Left hindlimb (tissue), 1 donor: Measurements from ENCODE around the gene KCNK13.
"Not testable (repeated sequence)": the region's sequence is repeated elsewhere in the genome, so short reads cannot be mapped to it uniquely, and the experiment has no call there.

Source experiments
- DNase-seq: peaks from one replicate; pipeline ENCODE4 v3.0.0-alpha.2; 2018

The KCNK13 gene

DNA sequence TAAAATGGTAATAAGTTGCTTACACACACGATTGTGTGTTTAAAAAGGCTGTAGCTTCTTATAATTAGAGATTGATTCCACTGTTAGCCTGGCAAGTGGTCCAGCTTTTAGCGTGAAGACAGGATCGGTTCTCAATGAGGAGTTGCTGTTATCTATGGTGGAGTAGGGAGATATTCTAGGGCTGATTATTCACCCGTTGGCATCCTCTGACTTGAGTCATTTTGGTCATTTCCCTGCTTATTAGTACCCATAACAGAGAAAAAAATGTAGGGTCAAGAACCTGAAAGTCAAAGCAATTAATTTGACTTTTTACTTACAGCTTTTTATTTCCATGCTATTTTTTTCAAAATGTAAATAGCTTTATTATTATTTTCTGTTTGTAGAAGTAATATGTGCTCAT lies 76.0 kb downstream of the KCNK13 start:
- DNase-seq: no peak

DNA sequence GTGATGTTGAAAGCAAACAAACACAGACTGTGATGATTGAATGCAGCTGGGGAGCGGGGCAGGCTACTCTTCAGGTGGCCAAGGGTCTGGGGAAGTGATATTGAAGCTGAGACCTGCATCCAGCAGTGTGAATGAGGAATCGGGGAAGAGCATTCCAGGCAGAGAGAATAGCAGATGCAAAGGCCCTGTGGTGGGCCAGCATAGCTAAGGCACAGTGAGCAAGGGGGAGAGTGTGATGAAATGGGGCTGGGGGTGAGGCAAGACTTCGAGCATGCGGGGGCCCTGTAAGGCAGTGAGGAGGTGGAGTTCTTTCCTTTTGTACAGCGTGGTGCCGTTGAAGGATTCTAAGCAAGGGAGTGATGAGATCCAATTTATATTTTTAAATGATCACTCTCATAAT lies 77.4 kb downstream of the KCNK13 start:
- DNase-seq: no peak

DNA sequence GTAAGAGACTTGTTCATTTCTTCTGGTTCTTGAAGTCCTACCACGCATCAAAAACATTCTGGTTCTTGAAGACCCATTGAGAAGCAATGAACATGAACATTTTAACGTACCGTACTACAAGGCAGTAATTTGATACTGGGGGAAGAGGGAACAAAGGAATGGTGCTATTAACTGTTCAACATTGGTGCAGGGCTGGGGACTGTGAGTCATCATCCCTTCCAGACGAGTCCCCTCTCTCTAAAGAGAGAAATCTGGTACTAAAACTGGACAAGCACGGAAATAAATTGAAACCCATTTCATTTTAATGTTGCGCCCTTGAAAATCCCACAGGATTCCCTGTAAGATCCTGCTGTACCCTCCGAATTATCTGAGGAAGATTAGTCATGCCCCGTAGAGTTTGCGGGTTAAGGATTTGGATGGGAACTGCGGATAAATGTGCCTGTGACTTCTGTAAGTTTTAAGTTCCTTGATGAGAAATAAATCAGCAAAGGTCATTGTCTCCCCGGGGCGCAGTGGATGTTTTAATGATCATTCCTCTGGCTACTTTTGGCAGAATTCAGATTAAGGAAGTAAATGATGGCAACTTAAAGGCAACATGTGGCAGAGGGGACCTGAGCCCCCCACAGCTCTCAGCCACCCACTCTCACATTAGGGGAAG lies 78.6 kb downstream of the KCNK13 start:
- DNase-seq: no peak

DNA sequence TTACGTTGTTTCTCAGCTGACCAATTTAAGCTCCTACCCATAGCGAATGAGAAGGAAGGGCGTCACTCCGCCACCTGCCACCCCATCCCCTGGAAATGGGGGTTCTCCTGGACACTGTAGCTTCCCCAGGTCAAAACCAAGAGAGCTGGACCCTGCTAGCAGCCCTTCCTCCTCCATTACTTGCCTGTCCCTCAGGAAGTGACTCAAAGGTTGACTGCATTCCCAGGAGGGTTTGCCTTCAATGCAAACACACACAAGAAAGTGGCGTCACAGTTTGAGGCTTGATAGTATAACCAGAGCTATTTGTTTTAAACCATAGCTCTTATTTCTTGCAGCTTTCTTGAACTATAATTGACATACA lies 79.1 kb downstream of the KCNK13 start:
- no peak for DNase-seq

DNA sequence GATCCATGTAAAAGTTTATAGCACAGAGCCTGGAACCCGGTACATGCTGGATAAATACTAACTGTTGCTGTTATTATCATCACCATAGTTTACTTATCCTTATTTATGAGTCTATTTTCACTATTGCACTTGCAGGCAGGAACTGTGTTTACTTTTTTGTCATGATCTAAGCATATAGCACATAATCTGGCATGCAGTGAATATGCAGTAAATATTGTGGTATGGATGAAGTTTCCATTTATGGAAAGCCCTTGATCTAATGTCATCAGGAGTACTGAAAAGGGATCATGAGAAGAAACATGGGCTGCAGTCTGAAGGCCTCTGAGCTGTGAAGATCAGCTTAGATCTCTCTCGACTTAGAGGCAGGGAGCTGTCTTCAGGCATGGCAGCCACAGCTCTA lies 91.6 kb downstream of the KCNK13 start:
- no peak for DNase-seq

DNA sequence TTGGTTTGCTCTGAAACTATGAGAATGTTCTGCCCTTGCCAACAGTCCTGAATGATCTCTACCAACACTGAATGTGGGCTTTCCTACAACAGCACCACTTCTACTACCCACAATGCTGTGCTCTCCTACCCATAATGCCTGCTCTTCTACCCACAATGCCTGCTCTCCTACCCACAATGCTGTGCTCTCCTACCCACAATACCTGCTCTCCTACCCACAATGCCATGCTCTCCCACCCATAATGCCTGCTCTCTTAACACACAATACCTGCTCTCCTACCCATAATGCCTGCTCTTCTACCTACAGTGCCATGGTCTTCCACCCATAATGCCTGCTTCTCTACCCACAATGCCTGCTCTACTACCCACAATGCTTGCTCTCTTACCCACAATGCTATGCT lies 92.3 kb downstream of the KCNK13 start:
- no peak for DNase-seq

DNA sequence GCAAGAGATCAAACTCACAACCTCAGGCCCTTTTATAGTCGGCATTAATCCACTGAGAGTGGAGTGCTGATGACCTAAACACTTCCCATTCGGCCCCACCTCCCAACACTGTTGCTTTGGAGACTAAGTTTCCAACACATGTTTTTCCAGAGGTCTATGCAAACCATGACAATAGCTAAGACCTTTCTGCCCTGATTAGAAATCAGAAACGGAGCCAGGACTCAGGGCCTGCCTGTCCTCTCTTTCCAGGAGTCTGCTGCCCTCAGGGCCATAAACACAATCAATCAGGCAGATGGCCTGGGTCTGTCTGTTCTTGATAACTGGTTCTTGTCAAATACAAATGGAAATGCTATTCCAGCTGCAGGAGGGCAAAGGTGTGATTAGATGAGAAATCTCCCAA lies 97.4 kb downstream of the KCNK13 start:
- no peak for DNase-seq

DNA sequence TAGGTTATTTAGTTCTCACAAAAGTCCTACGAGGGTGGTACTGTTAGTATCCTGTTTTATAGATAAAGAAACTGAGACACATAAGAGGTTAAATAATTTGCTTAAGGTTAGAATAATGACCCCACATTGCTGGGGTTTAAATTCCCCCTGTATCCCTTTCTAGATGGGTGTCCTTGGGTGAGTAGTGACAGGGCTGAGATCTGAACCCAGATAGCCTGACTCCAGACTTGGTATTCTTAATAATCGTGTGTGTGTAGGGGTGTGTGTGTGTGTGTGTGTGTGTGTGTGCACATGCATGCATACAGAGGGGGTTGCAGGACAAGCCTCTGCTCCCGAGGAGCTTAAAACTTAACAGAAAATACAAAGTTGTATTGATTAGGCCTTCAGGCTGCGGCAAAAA lies 97.9 kb downstream of the KCNK13 start:
- DNase-seq: no peak

DNA sequence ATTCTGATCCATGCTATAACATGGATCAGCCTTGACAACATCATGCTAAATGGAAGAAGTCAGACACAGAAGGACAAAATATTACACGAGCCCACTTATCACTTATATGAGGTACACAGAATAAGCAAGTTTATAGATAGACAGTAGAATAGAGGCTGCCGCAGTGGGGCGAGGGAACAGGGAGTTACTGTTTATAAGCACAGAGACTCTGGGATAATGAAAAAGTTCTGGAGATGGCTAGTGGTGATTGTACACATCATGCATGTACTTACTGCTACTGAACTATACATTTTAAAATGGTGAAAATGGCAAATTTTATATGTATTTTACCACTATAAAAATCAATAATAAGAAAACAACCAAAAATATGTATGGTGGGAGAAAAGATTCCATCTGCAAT lies 99.3 kb downstream of the KCNK13 start:
- no peak for DNase-seq

DNA sequence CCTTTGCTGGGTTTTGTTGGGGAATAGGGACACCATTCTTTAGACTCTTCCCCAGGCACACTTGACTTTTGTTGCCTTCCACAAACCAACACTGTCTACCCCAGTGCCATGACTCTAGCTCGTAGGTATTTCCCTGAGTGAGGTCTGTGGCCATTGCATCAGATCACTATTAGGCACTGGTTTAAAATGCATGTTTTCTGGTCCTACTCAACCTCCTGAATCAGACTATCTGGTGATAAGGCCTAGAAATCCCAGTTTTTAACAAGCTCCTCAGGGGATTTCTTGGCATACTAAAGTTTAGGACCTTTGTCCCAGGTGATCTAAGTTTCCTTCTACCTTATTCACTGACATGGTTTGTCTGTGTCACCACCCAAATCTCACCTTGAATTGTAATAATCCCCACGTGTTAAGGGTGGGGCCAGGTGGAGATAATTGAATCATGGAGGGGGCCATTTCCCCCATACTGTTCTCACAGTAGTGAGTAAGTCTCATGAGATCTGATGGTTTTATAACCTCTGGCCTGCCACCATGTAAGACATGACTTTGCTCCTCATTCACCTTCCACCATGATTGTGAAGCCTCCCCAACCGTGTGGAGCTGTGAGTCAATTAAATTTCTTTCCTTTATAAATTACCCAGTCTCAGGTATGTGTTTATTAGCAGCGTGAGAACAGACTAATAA lies 106.8 kb downstream of the KCNK13 start:
- no peak for DNase-seq

DNA sequence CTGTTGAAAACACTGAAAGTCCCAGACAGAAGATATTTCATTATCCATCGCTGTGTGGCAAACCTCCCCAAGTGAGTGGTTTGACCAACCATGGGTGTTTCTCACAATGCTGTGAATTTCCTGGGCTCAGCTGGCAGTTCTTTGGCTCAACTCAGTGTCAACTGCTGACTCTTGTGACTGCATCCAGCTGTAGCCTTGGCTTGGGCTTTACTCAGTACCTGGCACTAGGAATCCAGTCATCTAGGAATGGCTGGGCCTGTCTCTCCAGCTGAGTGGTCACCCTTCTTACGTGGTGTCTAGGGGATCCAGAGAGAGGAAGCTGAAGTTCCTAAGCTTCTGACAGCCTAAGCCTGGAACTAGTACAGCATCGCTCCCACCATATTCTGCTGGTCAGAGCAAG lies 113.8 kb downstream of the KCNK13 start:
- DNase-seq: no peak

DNA sequence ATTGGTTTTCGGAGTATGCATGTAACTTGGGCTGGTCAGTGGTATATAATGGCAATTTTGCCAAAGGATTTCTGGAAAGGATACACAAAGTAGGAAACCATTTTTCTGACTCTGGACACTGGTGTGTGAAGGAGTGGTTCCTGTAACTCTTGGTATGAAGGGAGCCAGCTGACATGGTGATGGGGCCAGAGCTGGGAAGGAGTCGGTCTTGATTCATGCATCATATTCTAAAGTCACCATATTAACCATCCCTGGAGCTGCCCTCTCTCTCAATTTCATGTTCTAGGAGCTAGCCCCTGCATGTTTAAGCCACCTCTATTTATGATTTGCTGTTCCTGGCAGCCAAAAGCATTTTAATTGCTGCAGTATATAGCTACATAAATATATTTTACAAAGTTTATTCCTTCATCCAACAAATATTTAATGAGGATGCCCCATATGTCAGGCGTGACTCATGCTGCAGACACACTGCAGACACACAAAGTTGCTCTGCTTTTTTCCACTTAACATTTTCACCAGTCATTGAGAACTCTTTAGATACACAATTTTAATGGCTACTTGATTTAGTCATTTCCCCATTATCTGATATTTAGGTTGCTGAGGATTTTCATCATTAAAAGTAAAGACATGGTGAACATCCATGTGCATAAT lies 115.9 kb downstream of the KCNK13 start:
- no peak for DNase-seq

DNA sequence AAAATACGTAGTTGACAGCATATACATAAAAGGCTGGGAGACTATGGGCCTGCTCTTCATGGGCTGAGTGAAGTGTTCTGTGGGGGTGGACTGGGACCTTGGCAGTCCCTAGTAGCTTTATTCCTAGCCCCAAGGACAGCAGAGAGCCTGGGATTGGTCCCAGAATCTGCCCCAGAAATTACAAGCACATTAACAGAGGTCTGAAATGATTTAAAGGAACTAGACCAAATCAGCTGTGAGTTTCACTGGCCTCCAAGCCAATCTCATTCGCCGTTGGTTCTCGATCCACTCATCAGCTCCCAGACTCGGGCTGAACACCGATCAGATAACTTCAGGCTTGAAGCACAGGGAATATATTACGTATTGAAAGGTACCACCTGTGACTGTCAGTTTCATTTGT lies 117.6 kb downstream of the KCNK13 start:
- no peak for DNase-seq

DNA sequence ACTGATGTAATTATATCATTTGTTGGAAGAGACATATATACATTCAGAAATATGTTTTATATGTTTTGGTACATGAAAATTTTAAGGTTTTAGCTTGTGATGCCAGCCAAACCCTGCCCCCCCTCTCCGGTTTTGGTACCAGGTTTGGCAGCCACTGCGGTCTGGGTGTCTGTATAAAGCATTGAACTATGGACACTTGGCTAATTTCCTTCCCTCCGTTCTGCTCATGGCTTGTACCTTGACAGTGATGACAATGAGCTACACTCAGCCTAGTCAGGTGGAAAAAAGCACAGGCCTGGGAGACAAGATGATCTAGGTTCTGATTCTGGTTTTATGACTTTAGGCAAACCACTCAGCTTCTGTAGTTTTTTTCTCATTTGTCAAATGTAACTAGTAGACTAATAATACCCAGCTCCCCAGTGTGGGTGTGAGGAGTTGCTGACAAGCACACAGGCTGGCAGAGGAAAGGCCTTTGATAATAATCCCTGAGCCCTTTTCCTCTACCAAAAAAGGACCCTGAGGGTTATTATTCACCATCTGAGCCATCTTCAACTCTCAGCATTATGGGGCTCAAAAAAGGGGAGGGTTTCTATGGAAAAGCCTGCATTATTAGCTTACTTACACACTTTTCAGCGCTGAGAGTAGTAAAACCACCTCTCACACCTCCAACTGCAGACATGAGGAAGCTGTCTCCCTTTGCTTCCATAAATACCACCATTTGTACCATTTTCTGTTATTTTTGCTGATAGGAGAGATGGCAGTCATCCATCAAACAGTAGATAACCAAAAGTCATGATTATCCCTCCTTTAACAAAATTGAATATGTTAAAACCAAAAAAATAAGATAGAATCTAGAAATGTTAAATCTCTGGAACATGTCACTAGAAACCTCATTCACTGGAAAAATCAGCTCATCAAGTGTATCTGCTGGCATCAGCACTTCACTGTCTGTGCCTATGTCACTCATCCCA lies 118.3 kb downstream of the KCNK13 start:
- no peak for DNase-seq

DNA sequence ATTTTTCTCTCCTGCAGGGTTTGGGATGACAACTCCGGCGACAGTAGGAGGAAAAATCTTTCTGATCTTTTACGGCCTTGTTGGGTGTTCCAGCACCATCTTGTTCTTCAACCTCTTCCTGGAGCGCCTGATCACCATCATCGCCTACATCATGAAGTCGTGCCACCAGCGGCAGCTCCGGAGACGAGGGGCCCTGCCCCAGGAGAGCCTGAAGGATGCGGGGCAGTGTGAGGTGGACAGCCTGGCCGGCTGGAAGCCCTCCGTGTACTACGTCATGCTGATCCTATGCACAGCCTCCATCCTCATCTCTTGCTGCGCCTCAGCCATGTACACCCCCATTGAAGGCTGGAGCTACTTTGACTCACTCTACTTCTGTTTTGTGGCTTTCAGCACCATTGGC lies 122.3 kb downstream of the KCNK13 start:
- DNase-seq: no peak

DNA sequence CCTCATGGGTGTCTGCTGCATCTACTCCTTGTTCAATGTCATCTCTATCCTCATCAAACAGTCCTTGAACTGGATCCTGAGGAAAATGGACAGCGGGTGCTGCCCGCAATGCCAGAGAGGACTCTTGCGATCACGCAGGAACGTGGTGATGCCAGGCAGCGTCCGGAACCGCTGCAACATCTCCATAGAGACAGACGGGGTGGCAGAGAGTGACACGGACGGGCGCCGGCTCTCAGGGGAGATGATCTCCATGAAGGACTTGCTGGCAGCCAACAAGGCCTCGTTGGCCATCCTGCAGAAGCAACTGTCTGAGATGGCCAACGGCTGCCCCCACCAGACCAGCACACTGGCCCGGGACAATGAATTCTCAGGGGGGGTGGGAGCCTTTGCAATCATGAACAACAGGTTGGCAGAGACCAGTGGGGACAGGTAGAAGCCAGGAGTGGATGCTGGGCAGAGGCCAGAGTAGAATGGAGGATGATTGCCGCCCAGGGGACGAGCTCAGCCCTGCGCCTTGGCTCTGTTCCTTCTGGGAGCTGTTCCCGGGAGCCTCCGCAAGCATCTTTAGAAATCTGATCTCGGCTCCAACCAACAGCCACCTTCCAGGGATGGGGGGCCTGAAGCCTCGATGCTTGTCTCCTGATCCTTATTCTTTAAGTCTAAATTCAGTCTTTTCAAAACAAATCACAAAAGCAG lies 122.9 kb downstream of the KCNK13 start:
- no peak for DNase-seq

DNA sequence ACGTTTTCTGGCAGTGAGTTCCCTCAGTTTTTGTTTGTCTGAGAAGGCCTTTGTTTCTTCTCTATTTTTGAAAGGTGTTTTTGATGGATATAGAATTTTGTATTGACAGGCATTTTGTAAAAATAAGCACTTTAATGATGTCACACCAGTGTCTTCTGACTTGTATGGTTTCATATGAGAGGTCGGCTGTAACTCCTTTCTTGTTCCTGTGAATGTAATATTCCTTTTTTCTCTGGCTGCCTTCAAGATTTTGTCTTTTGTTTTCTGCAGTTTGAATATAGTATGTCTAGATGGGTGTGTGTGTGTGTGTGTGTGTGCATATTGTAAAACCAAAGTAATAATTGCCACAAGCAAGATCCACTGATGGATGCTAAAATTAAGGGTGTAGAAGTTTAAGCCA lies 126.8 kb downstream of the KCNK13 start:
- no peak for DNase-seq

DNA sequence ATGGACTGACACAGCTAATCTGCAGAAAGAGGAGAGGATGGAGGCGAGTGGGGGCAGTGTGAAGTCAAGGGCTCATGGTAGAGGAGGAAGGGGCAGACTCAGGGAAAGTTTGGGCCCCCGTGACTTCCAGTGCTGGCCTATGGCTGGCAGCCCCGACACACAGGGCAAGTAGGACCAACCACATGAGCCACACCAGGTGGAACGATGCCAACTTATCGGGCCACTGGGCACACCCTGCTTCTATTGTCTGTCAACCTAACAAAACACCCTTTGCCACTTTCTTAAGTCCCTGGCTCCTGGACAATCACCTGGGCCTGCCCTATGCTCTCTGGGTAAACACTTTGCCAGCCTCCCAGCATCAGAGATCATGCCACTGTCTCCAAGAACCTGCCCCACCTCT lies 129.4 kb downstream of the KCNK13 start:
- no peak for DNase-seq

DNA sequence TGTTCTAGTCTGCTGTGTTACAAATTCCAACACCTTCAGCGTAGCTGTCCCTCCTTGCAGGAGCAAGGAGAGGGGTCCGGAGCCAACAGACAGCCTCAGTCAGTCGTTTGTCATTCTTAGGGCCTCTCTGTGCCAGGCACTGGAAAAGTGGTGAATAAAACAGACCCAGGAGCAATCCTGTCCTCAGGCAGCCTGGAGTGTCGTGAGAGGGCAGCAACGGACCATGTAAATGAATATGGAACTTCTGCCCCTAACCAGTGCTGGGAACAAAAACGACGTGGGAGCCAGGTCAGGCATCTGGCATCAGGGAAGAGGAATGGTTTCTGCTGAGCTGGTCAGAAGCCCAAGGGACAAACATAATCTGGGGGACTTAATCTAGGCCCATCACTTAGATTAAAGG lies 129.8 kb downstream of the KCNK13 start:
- no peak for DNase-seq

DNA sequence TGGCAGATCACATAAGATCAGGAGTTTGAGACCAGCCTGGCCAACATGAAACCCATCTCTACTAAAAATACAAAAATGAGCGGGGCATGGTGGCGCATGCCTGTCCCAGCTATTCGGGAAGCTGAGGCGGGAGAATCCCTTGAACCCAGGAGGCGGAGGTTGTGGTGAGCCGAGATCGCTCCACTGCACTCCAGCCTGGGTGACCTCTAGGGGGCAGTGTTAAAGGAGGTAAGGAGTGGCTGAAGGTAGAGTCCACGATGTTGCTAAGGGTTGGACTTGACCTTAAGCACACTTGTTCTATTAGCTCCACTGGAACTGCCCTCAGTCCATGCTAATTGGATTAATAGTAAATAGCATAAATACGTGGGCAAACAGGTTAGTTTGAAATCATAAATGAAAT lies 132.1 kb downstream of the KCNK13 start:
- no peak for DNase-seq

DNA sequence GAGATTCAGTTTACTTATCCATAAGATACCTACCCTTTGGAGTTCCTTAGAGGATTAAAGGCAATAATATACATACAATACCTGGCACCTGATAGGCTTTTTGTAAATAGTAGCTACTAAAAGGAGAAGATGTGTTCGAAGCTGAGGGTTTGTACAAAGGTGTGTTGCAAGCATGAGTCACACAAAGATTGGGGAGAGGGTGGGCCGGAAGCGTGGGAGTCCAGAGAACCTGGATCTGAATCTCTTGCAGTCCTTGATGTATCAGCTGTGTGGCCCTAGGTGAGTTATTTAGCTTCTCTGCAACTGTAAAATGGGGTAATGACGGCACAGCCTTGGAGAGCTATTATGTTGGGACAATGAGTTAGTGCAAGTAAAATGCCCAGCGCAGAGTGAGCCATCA lies 132.9 kb downstream of the KCNK13 start:
- DNase-seq: no peak

DNA sequence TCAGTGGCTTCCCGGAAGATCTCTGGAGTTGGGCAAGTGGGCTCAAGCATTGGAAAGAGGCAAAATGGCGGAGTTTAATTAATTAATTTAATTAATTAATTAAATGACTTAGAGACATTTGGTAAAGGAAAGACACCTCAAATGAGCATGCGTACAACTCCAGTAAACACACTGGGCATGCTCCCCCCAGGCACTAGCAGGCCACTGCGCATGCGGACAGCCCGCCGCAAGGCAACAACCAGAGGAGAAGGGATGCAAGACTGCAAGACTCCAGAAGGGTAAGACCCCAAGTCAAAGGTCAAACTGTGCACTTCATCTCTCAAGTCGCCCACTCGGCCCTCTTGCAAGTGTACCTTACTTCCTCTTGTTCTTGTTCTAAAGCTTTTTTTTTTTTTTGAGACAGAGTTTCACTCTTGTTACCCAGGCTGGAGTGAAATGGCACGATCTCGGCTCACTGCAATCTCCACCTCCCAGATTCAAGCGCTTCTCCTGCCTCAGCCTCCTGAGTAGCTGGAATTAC lies 136.8 kb downstream of the KCNK13 start:
- DNase-seq: no peak

DNA sequence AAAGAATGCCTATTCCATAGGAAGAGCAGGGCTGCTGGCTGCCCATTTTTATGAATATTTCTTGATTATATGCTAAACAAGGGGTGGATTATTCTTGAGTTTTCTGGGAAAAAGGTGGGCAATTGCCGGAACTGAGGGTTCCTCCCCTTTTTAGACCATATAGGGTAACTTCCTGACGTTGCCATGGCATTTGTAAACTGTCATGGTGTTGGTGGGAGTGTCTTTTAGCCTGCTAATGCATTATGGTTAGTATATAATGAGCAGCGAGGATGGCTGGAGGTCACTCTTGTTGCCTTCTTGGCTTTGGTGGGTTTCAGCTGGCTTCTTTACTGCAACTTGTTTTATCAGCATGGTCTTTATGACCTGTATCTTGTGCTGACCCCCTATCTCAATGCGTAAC lies 138.8 kb downstream of the KCNK13 start:
- DNase-seq: not testable (repeated sequence)
